HG03159 (cell line): ENCODE data around the gene SLC35F2.
A peak's percentile ranks its signal among the peaks of the same experiment; 100 is the strongest.
"Not testable (repeated sequence)": the region's sequence is repeated elsewhere in the genome, so short reads cannot be mapped to it uniquely, and the experiment has no call there.

Experiments
- ATAC-seq: cut with Tn5 transposase; IDR thresholded peaks from one replicate; pipeline ENCODE4 v1.9.1; 2021; ENCODE audit warnings: mild to moderate bottlenecking, moderate library complexity; ENCODE audit not compliant: unreplicated experiment

SLC35F2 gene

DNA sequence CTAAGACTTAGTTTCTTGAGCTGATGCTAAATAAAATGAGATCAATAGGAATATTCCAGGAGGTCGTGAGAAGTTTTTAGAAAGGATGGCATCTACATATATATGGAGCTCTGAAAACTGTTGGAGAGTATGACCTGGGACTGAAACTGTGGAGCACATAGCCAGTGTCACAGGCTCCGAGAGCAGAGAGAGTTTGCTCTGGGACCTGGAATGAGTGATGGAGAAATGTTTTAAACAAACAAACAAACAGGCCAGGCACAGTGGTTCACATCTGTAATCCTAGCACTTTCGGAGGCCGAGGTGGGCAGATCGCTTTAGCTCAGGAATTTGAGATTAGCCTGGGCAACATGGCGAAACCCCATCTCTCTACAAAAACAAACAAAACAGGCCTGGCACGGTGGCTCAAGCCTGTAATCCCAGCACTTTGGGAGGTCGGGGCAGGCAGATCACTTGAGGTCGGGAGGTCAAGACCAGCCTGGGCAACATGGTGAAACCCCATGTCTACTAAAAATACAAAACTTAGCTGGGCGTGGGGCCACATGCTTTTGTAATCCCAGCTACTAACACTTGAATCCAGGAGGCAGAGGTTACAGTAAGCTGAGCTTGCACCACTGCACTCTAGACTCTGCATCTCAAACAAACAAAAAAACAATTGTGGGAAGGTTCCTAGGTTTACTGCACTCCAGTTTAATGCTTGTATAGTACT lies 67.1 kb downstream of the SLC35F2 start:
- ATAC-seq: no peak

DNA sequence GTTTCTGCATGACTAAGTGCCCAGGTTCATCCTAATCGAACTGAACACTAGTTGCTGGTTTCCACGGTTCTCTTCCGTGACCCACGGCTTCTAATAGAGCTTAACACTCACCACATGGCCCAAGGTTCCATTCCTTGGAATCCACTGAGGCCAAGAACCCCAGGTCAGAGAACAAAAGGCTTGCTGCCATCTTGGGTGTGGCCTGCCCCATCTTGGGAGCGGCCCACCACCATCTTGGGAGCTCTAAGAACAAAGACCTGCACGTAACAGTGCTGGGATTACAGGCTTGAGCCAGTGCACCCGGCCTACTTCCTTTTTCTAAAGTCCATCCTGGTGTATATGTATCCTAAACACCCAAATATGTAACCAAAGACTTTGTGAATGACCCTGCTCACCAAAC lies 68.8 kb downstream of the SLC35F2 start:
- no peak for ATAC-seq

- no peak for ATAC-seq
Measured at GRCh38 chr11:107787733-107788132, 70.9 kb downstream of the SLC35F2 start.

- no peak for ATAC-seq
Measured at GRCh38 chr11:107785401-107785800, 73.2 kb downstream of the SLC35F2 start.

DNA sequence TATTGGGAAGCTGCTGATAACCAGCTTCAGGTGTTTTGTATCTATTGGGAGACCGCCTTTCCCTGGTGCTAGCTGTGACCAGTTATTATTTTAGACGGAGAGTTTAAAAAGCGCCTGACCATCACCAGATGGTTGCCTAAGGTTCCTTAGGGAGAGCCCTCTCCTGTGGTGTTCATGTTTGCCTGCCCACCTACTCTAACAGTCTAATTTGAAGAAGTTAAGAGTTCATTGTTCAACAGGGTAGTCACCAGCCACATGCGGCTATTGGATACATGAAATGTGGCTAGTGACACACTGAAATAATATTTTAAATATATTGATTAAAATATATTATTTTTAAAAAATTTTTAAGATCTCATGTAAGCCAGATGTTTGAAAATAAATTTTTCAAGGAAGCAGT lies 75.5 kb downstream of the SLC35F2 start:
- ATAC-seq: no peak

DNA sequence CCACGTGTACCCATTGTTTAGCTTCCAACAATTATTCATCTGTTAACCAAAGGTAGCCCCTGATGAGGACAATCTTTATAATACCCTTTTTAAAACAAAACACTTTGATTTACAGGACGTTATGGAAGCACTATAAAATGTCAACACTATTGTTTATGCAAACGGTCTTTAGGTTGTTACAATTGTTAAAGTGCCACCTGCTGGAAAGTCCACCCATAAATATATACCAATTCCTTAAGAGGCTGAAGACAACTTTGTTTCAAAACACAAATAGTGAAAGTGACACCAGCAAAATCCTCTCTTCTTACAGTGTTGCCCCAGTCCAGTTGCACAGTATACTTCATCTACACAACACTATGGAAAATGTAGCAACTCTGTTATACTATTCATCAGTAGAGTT lies 77.8 kb downstream of the SLC35F2 start:
- no peak for ATAC-seq

DNA sequence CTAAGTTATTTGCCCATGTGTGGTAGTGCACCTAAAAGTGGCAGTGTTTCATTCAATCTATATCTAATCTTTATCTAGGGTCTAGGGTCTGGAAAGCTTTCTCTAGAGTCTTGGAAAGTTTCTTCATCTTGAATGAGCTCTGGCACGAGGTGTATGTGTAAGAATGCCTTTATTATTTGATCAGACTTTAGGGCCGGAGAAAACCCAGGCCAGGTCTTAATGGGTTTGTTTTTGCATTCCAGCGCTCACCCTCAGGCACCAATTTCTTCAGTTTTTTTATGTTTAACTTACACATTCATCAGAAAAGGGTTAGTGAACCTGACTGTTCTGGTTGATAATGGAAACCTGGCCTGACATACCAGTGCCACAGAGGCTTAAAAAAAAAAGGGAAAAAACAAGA lies 78.5 kb downstream of the SLC35F2 start:
- ATAC-seq: no peak

DNA sequence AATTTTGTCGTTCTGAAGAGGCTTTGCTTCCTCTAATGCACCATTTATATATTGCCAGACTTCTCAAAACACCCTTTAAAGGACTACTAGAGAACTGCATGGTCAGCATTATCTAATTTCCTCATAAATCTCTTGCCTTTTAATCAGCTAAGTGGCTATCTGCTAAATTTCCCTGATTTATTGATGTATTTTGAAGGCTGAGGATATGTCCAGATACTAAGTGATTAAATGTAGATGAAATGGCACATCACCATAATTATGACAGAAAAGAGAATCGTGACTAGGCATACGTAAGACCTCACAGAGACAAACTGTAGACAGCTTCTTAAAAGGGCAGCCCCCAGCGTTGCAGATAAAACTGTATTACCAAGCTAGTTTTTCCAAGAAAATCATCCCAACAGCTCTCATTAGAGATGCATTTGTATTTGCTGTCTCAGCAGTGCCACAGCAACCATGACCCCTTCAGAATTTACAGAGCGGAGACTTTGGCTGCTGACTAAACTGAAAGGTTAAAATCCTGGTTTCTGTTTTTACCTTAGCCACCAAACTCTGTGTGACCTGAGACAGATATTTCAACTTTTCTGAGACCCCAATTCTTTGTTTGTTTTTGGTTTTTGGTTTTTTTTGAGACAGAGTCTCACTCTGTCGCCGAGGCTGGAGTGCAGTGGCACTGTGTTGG lies 79.6 kb downstream of the SLC35F2 start:
- no peak for ATAC-seq

- peak; percentile 82 for ATAC-seq
Measured at GRCh38 chr11:107777110-107777509, 81.5 kb downstream of the SLC35F2 start.

DNA sequence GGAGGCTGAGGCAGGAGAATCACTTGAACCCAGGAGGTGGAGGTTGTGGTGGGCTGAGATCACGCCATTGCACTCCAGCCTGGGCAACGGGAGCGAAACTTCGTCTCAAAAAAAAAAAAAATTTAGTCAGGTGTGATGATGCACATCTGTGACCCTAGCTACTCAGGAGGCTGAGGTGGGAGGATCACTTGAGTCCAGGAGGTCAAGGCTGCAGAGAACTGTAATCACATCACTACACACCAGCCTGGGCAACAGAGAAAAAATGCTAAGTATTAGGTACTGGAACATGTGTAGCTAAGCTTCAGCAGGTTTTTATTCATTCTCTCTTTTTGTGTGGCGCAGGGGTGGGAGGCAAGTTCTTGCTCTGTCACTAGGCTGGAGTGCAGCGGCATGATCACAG lies 82.5 kb downstream of the SLC35F2 start:
- ATAC-seq: no peak

GRCh38 chr11:107770551-107770951 lies 88.0 kb downstream of the SLC35F2 start:
- no peak for ATAC-seq

DNA sequence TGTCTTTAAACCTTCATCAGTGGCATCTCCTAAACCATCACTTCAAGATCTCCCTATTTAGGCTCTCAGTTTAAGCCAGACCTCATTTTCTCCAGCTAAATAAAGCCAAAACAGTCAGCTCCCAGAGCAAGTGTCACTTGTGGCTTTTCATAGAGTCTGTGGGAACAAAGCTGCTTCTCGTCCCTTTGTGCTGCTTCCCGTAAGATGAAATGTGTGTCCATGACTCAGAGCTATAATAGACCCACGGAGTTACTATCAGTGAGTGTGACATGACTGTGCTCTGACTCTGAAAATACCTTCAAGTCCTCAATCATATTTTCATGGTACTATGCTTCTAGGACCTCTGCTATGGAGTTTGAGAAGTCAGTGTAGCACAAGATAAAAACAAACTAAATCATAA lies 89.4 kb downstream of the SLC35F2 start:
- no peak for ATAC-seq

DNA sequence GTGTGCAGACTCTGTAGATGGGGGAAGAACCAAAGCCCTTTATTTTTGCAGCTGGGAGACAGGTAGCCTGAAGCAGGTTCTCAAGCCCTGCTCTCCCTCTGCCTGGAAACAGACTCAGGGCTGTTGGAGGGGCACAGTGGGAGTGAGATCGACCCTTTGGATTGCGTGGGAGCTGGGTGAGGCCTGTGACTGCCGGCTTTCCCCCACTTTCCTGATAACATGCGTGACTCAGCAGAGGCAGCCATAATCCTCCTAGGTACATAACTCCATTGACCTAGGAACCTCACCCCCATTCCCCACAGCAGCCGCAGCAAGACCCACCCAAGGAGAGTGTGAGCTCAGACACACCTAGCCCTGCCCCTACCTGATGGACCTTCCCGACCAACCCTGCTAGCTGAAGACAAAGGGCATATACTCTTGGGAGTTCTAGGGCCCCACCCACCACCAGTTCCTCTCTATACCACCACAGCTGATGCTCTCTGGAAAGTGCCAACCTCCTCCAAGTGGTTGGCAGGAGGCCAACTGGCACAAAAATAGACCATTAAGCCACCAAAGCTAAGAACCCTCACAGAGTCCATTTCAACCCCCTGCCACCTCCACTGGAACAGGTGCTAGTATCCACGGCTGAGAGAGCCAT lies 99.8 kb downstream of the SLC35F2 start:
- ATAC-seq: not testable (repeated sequence)

DNA sequence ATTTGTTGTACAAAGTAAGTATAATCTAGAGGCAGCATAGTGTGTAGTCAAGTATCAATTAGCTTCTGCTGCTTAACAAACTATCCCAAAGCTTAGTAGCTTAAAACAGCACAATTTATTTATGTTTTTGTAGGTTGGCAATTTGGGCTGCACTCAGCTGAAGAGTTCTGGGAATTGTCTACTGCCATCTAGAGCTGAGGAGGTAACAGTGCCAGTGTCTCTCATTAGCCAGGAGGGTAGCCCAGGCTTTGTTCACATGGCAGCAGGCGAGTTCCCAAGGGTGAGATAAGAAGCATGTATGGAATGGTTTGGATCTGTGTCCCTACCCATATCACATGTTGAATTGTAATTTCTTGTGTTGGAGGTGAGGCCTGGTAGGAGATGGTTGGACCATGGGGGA lies 100.9 kb downstream of the SLC35F2 start:
- no peak for ATAC-seq

- no peak for ATAC-seq
Measured at GRCh38 chr11:107756553-107756952, 102.0 kb downstream of the SLC35F2 start.

- ATAC-seq: no peak
Measured at GRCh38 chr11:107752949-107753822, 105.4 kb downstream of the SLC35F2 start.

- no peak for ATAC-seq
Measured at GRCh38 chr11:107752508-107752907, 106.1 kb downstream of the SLC35F2 start.

GRCh38 chr11:107751082-107751481 lies 107.5 kb downstream of the SLC35F2 start:
- ATAC-seq: no peak

DNA sequence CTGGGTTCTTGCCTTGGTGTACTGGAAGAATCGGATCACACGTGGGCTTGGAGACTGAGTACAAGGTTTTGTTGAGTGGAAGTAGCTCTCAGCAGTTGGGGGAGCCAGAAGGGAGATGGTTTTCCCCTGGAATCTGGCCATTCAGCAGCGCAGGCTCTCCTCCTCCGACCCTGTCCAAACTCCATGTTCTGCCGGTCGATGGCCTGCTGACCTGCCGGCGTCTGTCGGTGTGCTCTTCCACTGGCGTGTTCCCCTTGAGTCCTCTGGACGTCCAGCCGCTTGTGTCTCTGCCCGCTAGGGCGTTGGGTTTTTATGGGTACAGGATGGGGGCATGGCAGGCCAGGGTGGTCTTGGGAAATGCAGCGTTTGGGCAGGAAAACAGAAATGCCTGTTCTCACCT lies 108.3 kb downstream of the SLC35F2 start:
- no peak for ATAC-seq

- ATAC-seq: no peak
Measured at GRCh38 chr11:107747622-107748021, 111.0 kb downstream of the SLC35F2 start.

- no peak for ATAC-seq
Measured at GRCh38 chr11:107744736-107745135, 113.9 kb downstream of the SLC35F2 start.
